ENCODE measurements around the gene IGF2R. TPM values are rescaled to one million over a fixed set of nuclear protein-coding genes. Genes with fewer than 3 reads are reported as not detected.

IGF2R gene
- total RNA-seq, 1 donor from 2014 or later: 247 TPM

DNA sequence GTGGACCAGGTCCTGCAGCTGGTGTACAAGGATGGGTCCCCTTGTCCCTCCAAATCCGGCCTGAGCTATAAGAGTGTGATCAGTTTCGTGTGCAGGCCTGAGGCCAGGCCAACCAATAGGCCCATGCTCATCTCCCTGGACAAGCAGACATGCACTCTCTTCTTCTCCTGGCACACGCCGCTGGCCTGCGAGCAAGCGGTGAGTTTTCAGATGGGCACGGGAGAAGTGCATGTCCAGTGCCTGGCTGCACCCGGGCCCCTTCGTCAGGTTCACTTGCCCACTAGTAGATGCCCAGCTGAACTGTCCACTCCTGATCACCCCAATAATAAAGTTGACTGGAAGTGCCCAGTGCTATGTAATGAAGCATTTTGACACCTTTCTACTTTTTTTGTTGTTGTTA, 104.4 kb downstream of the IGF2R start:
- Mint-ChIP-seq H3K4me3 (ENCODE audit: unreplicated experiment) (no peak overlapping the region), H3K9me3 (ENCODE audit: low read depth) (no peaks in the 10 kb centered on the region), H3K36me3 (ENCODE audit: low read depth) (peaks cover 56% of the 10 kb centered on the region), H3K27me3 (ENCODE audit: low read depth) (no peaks in the 10 kb centered on the region), H3K4me1 (ENCODE audit: low read depth) (no peaks in the 10 kb centered on the region), H3K27ac (ENCODE audit: unreplicated experiment) (no peak overlapping the region)
- TF ChIP-seq, protein P1, sequence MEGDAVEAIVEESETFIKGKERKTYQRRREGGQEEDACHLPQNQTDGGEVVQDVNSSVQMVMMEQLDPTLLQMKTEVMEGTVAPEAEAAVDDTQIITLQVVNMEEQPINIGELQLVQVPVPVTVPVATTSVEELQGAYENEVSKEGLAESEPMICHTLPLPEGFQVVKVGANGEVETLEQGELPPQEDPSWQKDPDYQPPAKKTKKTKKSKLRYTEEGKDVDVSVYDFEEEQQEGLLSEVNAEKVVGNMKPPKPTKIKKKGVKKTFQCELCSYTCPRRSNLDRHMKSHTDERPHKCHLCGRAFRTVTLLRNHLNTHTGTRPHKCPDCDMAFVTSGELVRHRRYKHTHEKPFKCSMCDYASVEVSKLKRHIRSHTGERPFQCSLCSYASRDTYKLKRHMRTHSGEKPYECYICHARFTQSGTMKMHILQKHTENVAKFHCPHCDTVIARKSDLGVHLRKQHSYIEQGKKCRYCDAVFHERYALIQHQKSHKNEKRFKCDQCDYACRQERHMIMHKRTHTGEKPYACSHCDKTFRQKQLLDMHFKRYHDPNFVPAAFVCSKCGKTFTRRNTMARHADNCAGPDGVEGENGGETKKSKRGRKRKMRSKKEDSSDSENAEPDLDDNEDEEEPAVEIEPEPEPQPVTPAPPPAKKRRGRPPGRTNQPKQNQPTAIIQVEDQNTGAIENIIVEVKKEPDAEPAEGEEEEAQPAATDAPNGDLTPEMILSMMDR (IDR thresholded peaks at IDR 0.05): no peak
- DNase-seq (ENCODE audit: low spot score): no peak

DNA sequence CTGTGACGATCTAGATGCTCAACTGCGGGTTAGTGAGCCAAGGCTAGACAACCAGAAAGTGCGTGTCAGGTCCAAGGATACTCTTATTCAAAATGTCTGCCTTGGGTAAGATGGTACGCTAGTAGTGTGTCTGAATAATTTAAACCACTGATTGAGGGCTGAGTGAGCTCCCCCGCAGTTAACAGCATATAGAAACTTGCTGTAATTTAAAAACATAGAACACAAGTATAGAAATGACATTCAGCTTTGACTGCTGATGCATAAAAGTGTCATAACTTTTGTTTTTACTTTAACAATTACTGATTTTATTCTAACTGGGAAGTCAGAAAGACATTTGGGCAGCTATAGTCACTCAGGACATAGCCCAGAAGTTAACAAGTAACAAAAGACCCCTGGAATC, 107.1 kb downstream of the IGF2R start:
- TF ChIP-seq, protein P1 (IDR thresholded peaks at IDR 0.05): no peak
- H3K27me3 Mint-ChIP-seq (ENCODE audit: low read depth): no peaks in the 10 kb centered on the region
- H3K36me3 Mint-ChIP-seq (ENCODE audit: low read depth): peaks cover 55% of the 10 kb centered on the region
- no peak overlapping the region for H3K4me3 Mint-ChIP-seq (ENCODE audit: unreplicated experiment)
- no peak for DNase-seq (ENCODE audit: low spot score)
- no peak overlapping the region for H3K27ac Mint-ChIP-seq (ENCODE audit: unreplicated experiment)
- H3K4me1 Mint-ChIP-seq (ENCODE audit: low read depth): no peaks in the 10 kb centered on the region
- H3K9me3 Mint-ChIP-seq (ENCODE audit: low read depth): no peaks in the 10 kb centered on the region

DNA sequence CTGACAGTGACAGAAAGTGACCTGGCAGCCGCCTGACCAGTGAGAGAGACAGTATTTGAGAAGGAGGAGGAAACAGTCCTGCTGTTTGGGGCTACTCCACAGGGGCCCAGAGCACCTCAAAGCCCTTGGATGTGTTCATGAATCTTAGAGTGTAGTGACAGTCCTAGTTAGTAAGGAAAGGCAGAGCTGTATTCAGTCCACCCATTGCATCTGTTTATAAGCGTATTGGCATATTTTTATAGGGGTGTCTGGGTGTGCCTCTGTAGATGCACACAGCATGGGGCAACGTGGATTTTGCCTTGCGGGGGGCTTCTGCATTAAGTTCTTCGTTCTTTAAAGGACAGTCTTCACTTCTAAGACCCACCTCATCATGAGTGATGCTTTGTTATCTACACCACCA, 108.1 kb downstream of the IGF2R start:
- Mint-ChIP-seq H3K4me1 (ENCODE audit: low read depth) (no peaks in the 10 kb centered on the region), H3K36me3 (ENCODE audit: low read depth) (peaks cover 58% of the 10 kb centered on the region), H3K9me3 (ENCODE audit: low read depth) (no peaks in the 10 kb centered on the region), H3K4me3 (ENCODE audit: unreplicated experiment) (no peak overlapping the region), H3K27ac (ENCODE audit: unreplicated experiment) (no peak overlapping the region), H3K27me3 (ENCODE audit: low read depth) (no peaks in the 10 kb centered on the region)
- DNase-seq (ENCODE audit: low spot score): no peak
- TF ChIP-seq, protein P1 (IDR thresholded peaks at IDR 0.05): no peak

DNA sequence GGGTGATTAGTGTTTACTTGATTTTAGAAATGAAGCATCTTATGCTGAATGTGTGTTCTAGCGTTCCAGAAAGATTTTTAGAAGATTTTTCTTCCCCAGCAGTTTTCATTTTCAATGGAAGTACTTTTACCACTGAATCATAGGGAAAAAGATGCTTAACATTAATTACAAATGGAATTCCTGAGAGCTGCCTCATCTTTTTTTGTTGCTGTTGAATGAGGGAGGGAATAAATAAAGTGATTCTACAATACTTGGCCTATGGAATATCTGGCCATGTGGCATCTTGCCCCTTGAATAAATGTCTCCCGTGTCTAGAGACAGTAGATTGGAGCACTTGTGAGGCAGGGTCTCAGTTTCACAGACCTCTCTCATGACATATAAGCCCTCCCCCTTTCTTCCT, 108.6 kb downstream of the IGF2R start:
- Mint-ChIP-seq H3K4me3 (ENCODE audit: unreplicated experiment) (no peak overlapping the region), H3K27me3 (ENCODE audit: low read depth) (no peaks in the 10 kb centered on the region), H3K27ac (ENCODE audit: unreplicated experiment) (no peak overlapping the region), H3K9me3 (ENCODE audit: low read depth) (no peaks in the 10 kb centered on the region), H3K4me1 (ENCODE audit: low read depth) (no peaks in the 10 kb centered on the region), H3K36me3 (ENCODE audit: low read depth) (peaks cover 53% of the 10 kb centered on the region)
- TF ChIP-seq, protein P1 (IDR thresholded peaks at IDR 0.05): no peak
- DNase-seq (ENCODE audit: low spot score): no peak

DNA sequence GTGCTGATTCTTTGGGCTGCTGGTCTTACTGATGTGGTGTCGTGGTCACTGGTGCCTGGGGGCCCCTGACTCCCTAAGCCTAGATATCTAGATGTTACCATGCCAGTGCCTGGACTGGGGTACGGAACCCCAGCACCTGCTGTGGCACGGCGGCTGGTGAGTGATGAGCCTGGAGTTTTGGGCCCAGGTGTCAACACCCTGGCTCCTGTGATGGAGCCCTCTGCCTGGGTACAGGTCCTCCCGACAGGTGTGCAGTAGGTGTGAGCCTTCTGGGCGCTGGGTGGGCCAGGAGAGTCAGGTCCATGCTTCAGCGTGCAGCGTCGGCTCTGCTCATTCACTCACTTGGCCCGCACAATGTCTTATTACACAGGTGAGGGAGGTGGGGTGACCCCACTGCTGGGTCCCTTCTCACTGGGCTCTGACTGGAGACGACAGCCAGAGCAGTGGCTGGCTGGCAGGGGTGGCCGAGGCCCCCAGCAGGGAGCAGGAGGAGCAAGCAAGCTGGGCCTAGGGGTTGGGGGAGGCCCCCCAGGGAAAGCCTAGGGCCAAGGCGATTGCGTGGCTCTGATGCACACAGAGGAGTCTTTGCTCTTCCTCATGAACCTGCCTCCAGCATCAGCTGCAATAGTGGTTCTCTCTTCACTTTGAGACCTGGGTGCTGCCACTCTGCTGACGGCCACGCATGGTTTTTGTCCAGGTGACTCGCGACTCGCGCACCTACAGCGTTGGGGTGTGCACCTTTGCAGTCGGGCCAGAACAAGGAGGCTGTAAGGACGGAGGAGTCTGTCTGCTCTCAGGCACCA, 110.2 kb downstream of the IGF2R start:
- DNase-seq (ENCODE audit: low spot score): no peak
- Mint-ChIP-seq H3K27ac (ENCODE audit: unreplicated experiment) (no peak overlapping the region), H3K4me3 (ENCODE audit: unreplicated experiment) (no peak overlapping the region), H3K27me3 (ENCODE audit: low read depth) (no peaks in the 10 kb centered on the region), H3K4me1 (ENCODE audit: low read depth) (no peaks in the 10 kb centered on the region), H3K9me3 (ENCODE audit: low read depth) (no peaks in the 10 kb centered on the region), H3K36me3 (ENCODE audit: low read depth) (peaks cover 48% of the 10 kb centered on the region)
- TF ChIP-seq, protein P1 (IDR thresholded peaks at IDR 0.05): no peak

All from chondrocyte (in vitro differentiated cells).